NCI-H2196 treated with DMSO at 0.1 percent for 48 hours (cell line): ENCODE results near the gene FAM90A1.
"Not testable (repeated sequence)": the region's sequence is repeated elsewhere in the genome, so short reads cannot be mapped to it uniquely, and the experiment has no call there.

Source experiments
- DNase-seq: peaks from one replicate; lab custom pipeline; 2025; ENCODE audit not compliant: unreplicated experiment; lab: John Stamatoyannopoulos, UW

FAM90A1 gene

GRCh38 chr12:8233935-8234495, 6.6 kb upstream of the FAM90A1 start:
- DNase-seq, result not testable (repeated sequence)

GRCh38 chr12:8233300-8233855, 6.0 kb upstream of the FAM90A1 start:
- not testable (repeated sequence) for DNase-seq

- not testable (repeated sequence) for DNase-seq
Measured at GRCh38 chr12:8231666-8232608, 4.5 kb upstream of the FAM90A1 start.

GRCh38 chr12:8231049-8231448, 3.6 kb upstream of the FAM90A1 start:
- not testable (repeated sequence) for DNase-seq

- DNase-seq, result not testable (repeated sequence)
Measured at GRCh38 chr12:8229486-8229885, 2.1 kb upstream of the FAM90A1 start.

- DNase-seq, result not testable (repeated sequence)
Measured at GRCh38 chr12:8228607-8229006, 1.2 kb upstream of the FAM90A1 start.

- not testable (repeated sequence) for DNase-seq
Measured at GRCh38 chr12:8227732-8228077, 287 bp upstream of the FAM90A1 start.

GRCh38 chr12:8226355-8226754, 1.1 kb downstream of the FAM90A1 start:
- no peak for DNase-seq

GRCh38 chr12:8224782-8225181, 2.6 kb downstream of the FAM90A1 start:
- DNase-seq, result not testable (repeated sequence)

GRCh38 chr12:8223646-8224045, 3.8 kb downstream of the FAM90A1 start:
- DNase-seq, result not testable (repeated sequence)

- not testable (repeated sequence) for DNase-seq
Measured at GRCh38 chr12:8222303-8222702, 5.1 kb downstream of the FAM90A1 start.

GRCh38 chr12:8221844-8222243, 5.6 kb downstream of the FAM90A1 start:
- not testable (repeated sequence) for DNase-seq

- not testable (repeated sequence) for DNase-seq
Measured at GRCh38 chr12:8221375-8221774, 6.0 kb downstream of the FAM90A1 start.

- not testable (repeated sequence) for DNase-seq
Measured at GRCh38 chr12:8218711-8219382, 8.6 kb downstream of the FAM90A1 start.

- DNase-seq, result not testable (repeated sequence)
Measured at GRCh38 chr12:8197685-8198308, 29.6 kb downstream of the FAM90A1 start.

GRCh38 chr12:8188088-8188487, 39.3 kb downstream of the FAM90A1 start:
- not testable (repeated sequence) for DNase-seq

GRCh38 chr12:8184206-8184605, 43.2 kb downstream of the FAM90A1 start:
- DNase-seq, result not testable (repeated sequence)

GRCh38 chr12:8183346-8183745, 44.1 kb downstream of the FAM90A1 start:
- DNase-seq, result not testable (repeated sequence)

GRCh38 chr12:8182923-8183322, 44.5 kb downstream of the FAM90A1 start:
- DNase-seq, result not testable (repeated sequence)

- not testable (repeated sequence) for DNase-seq
Measured at GRCh38 chr12:8181271-8181670, 46.1 kb downstream of the FAM90A1 start.
